Measurements from ENCODE around the gene RFESD.
"Not testable (repeated sequence)": the region's sequence is repeated elsewhere in the genome, so short reads cannot be mapped to it uniquely, and the experiment has no call there.

RFESD gene

GRCh38 chr5:95667678-95668077 lies 21.1 kb downstream of the RFESD start:
- DNase-seq, result no peak

- DNase-seq, result no peak
Observed at GRCh38 chr5:95668216-95668615, 21.6 kb downstream of the RFESD start.

GRCh38 chr5:95668728-95669127 lies 22.2 kb downstream of the RFESD start:
- no peak for DNase-seq

GRCh38 chr5:95669540-95669939 lies 23.0 kb downstream of the RFESD start:
- DNase-seq, result no peak

GRCh38 chr5:95669985-95670384 lies 23.4 kb downstream of the RFESD start:
- DNase-seq, result no peak

GRCh38 chr5:95670568-95670967 lies 24.0 kb downstream of the RFESD start:
- no peak for DNase-seq

GRCh38 chr5:95671826-95672225 lies 25.2 kb downstream of the RFESD start:
- DNase-seq, result no peak

- no peak for DNase-seq
Observed at GRCh38 chr5:95672641-95673040, 26.1 kb downstream of the RFESD start.

GRCh38 chr5:95673081-95673480 lies 26.5 kb downstream of the RFESD start:
- DNase-seq, result no peak

- no peak for DNase-seq
Observed at GRCh38 chr5:95682891-95683290, 36.3 kb downstream of the RFESD start, which contains the start of gene SPATA9. Gene SPATA9 (minus strand): TSS chr5:95682991. CDS start chr5:95682854, 137 bp downstream.

GRCh38 chr5:95684361-95684760 lies 37.8 kb downstream of the RFESD start:
- no peak for DNase-seq

GRCh38 chr5:95686651-95687050 lies 40.1 kb downstream of the RFESD start:
- DNase-seq, result no peak

- DNase-seq, result no peak
Observed at GRCh38 chr5:95689680-95690079, 43.1 kb downstream of the RFESD start.

GRCh38 chr5:95690333-95690732 lies 43.8 kb downstream of the RFESD start:
- no peak for DNase-seq

- DNase-seq, result no peak
Observed at GRCh38 chr5:95697781-95698681, 51.5 kb downstream of the RFESD start.

- DNase-seq, result no peak
Observed at GRCh38 chr5:95699337-95699736, 52.8 kb downstream of the RFESD start.

- DNase-seq, result no peak
Observed at GRCh38 chr5:95701074-95701473, 54.5 kb downstream of the RFESD start.

- DNase-seq, result no peak
Observed at GRCh38 chr5:95704150-95704549, 57.6 kb downstream of the RFESD start.

- not testable (repeated sequence) for DNase-seq
Observed at GRCh38 chr5:95706196-95706595, 59.6 kb downstream of the RFESD start.

- DNase-seq, result no peak
Observed at GRCh38 chr5:95707055-95707454, 60.5 kb downstream of the RFESD start.
